ENCODE data around the gene SEC22A. TPM values are rescaled to one million over a fixed set of nuclear protein-coding genes. Genes with fewer than 3 reads are reported as not detected.
"Not testable (repeated sequence)": the region's sequence is repeated elsewhere in the genome, so short reads cannot be mapped to it uniquely, and the experiment has no call there.

SEC22A gene
- total and polyA plus RNA-seq, 12 donors, result 4.6 to 67.2 (median 21.0) TPM

- peaks cover 0 to 5% of the 10 kb centered on the region in 2 donors for H3K4me1 ChIP-seq (replicated peaks in 1 of 2)
- H3K27ac ChIP-seq, result no peak overlapping the region
- no peaks in the 10 kb centered on the region for H3K27me3 ChIP-seq
- DNase-seq, result no peak
- TF ChIP-seq POLR2A (IDR thresholded peaks at IDR 0.05), result no peak
- no peak for TF ChIP-seq CTCF (IDR thresholded peaks at IDR 0.05)
- no peak overlapping the region for H3K4me3 ChIP-seq
- H3K36me3 ChIP-seq (replicated peaks in 1 of 2), result peaks cover 0 to 8% of the 10 kb centered on the region in 2 donors
- peaks cover 0 to 5% (median 0%) of the 10 kb centered on the region in 3 donors for H3K9me3 ChIP-seq (replicated peaks in 1 of 3)
- intact Hi-C loops (cut with DNase I), result no loop called here
Observed at GRCh38 chr3:123226549-123226948, 24.8 kb downstream of the SEC22A start.

DNA sequence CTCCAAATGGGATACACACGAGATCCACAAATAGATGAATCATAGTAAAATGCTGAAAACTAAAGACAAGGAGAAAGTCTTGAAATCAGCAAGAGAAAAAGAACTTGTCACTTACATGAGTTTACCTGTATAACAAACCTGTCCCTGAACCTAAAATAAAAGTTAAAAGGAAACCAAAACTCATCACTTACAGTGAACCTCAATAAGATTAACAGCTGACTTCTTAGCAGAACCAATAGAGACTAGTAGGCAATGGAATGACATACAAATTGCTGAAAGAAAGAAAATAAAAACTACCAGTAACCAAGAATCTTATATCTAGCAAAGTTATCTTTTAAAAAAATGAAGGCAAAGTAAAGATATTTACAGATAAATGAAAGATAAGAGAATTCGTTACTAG is 27.4 kb downstream of the SEC22A start:
- H3K36me3 ChIP-seq (replicated peaks in 1 of 2), result peaks cover 0 to 8% of the 10 kb centered on the region in 2 donors
- H3K4me1 ChIP-seq (replicated peaks in 1 of 2), result peaks cover 0 to 5% of the 10 kb centered on the region in 2 donors
- intact Hi-C loops (cut with DNase I), result no loop called here
- H3K27me3 ChIP-seq, result no peaks in the 10 kb centered on the region
- TF ChIP-seq POLR2A (IDR thresholded peaks at IDR 0.05), result no peak
- no peak for TF ChIP-seq CTCF (IDR thresholded peaks at IDR 0.05)
- no peak overlapping the region for H3K27ac ChIP-seq
- H3K9me3 ChIP-seq (replicated peaks in 1 of 3), result peaks cover 0 to 5% (median 0%) of the 10 kb centered on the region in 3 donors
- no peak for DNase-seq
- no peak overlapping the region for H3K4me3 ChIP-seq
- WGBS, 4 donors, result 94 to 100% (median 96%) methylated on average over 2 of the region's 2 CpGs

- Histone ChIP-seq H3K4me3 (no peak overlapping the region), H3K4me1 (replicated peaks in 1 of 2) (no peaks in the 10 kb centered on the region), H3K27ac (no peak overlapping the region), H3K27me3 (no peaks in the 10 kb centered on the region), H3K36me3 (replicated peaks in 1 of 2) (no peaks in the 10 kb centered on the region), H3K9me3 (replicated peaks in 1 of 3) (no peaks in the 10 kb centered on the region)
- WGBS, 4 donors, result 95 to 97% (median 97%) methylated on average over 3 of the region's 3 CpGs
- intact Hi-C loops (cut with DNase I), result no loop called here
- DNase-seq, result no peak
- no peak for TF ChIP-seq POLR2A (IDR thresholded peaks at IDR 0.05)
- no peak for TF ChIP-seq CTCF (IDR thresholded peaks at IDR 0.05)
Observed at GRCh38 chr3:123236902-123237301, 35.2 kb downstream of the SEC22A start.

- H3K9me3 ChIP-seq (replicated peaks in 1 of 3); H3K4me1 ChIP-seq (replicated peaks in 1 of 2); H3K4me3 ChIP-seq; DNase-seq; H3K27me3 ChIP-seq; H3K27ac ChIP-seq; intact Hi-C loops (cut with DNase I); H3K36me3 ChIP-seq (replicated peaks in 1 of 2): not testable (repeated sequence)
- WGBS, 4 donors, result 97 to 100% (median 98%) methylated on average over 2 of the region's 2 CpGs
Observed at GRCh38 chr3:123239186-123239585, 37.4 kb downstream of the SEC22A start.

DNA sequence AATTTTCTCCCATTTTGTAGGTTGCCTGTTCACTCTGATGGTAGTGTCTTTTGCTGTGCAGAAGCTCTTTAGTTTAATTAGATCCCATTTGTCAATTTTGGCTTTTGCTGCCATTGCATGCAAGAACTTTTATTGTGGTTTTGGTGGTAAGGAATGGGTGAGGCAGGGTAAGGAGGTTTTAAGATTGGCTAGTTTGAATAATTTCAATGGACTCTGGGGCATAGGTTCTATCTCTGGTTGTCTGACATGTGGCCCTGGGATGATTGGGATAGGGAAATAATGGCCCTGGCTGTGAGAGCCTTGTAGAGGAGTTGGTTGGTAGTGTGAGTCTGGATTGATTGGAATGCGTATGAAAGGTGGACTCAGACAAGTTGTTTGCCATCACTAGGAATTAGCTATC is 38.0 kb downstream of the SEC22A start:
- WGBS, 4 donors, result 94 to 100% (median 100%) methylated on average over 1 of the region's 1 CpG
- TF ChIP-seq CTCF (IDR thresholded peaks at IDR 0.05) (no peak), POLR2A (IDR thresholded peaks at IDR 0.05) (no peak)
- no peak overlapping the region for H3K27ac ChIP-seq
- H3K27me3 ChIP-seq, result no peaks in the 10 kb centered on the region
- H3K9me3 ChIP-seq (replicated peaks in 1 of 3), result no peaks in the 10 kb centered on the region
- intact Hi-C loops (cut with DNase I), result no loop called here
- no peaks in the 10 kb centered on the region for H3K4me1 ChIP-seq (replicated peaks in 1 of 2)
- no peak overlapping the region for H3K4me3 ChIP-seq
- no peak for DNase-seq
- no peaks in the 10 kb centered on the region for H3K36me3 ChIP-seq (replicated peaks in 1 of 2)

Measured in adrenal gland (tissue), 12 donors.